Measurements from ENCODE around the gene PSKH1. TPM values are rescaled to one million over a fixed set of nuclear protein-coding genes. Genes with fewer than 3 reads are reported as not detected.
"Not testable (repeated sequence)": the region's sequence is repeated elsewhere in the genome, so short reads cannot be mapped to it uniquely, and the experiment has no call there.

The PSKH1 gene
- total RNA-seq, 1 donor from 2014 or later = 24.1 TPM

GRCh38 chr16:67884684-67885083, 8.4 kb upstream of the PSKH1 start, which contains the start of gene NRN1L:
TSS of gene NRN1L (plus strand) at chr16:67884885. CDS start at chr16:67884904, 19 bp downstream.
- intact Hi-C loops (cut with micrococcal nuclease) = no loop called here

DNA sequence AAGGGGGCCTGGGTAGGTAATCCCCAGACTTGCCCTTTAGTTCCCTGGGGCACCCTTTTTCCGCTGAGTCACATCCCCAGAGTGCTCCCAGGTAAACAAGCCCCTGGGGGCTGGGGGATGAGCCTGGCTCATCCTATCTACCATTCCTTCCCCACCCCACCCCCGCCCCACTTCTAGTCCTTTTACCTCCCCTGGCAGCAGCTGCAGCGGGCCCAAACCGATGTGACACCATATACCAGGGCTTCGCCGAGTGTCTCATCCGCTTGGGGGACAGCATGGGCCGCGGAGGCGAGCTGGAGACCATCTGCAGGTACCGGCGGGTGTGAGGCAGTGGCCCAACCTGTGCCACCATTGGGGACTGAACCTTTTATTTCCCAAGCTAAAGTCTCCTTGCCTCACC, 7.5 kb upstream of the PSKH1 start:
- intact Hi-C loops (cut with micrococcal nuclease) = no loop called here

DNA sequence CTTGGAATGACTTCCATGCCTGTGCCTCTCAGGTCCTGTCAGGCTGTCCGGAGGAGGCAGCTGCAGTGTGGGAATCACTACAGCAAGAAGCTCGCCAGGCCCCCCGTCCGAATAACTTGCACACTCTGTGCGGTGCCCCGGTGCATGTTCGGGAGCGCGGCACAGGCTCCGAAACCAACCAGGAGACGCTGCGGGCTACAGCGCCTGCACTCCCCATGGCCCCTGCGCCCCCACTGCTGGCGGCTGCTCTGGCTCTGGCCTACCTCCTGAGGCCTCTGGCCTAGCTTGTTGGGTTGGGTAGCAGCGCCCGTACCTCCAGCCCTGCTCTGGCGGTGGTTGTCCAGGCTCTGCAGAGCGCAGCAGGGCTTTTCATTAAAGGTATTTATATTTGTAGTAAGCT, 7.1 kb upstream of the PSKH1 start:
- intact Hi-C loops (cut with micrococcal nuclease) = no loop called here

DNA sequence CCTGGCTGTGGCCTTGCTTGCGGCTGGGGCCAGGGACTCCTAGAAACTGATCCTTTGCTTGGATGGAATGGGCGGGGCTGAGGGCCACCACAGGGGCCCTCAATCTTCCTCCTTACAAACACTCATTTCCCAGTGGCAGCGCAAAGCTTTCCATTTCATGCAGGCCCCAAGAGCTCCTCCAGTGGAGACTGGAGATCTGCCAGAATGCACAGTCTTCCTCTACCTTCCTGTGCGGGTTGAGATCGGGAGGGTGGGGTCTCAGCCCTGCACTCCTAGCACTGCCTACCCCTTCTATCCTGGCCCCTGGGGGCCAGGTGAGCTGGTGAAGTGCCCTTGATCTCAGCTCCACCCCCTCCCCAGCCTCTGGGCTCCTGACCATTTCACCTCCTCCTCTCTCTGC, 6.7 kb upstream of the PSKH1 start:
- intact Hi-C loops (cut with micrococcal nuclease) = no loop called here

GRCh38 chr16:67888331-67888730, 4.7 kb upstream of the PSKH1 start:
- intact Hi-C loops (cut with micrococcal nuclease) = no loop called here

GRCh38 chr16:67892375-67892774, 679 bp upstream of the PSKH1 start:
- intact Hi-C loops (cut with micrococcal nuclease) = no loop called here

GRCh38 chr16:67893743-67894399, 817 bp downstream of the PSKH1 start:
- intact Hi-C loops (cut with micrococcal nuclease) = loop anchor here (1.0 kb wide), 14 partner anchors 11 to 332 kb away; partner anchors contain the start of genes ACD, CTCF, DDX28 and DPEP2

DNA sequence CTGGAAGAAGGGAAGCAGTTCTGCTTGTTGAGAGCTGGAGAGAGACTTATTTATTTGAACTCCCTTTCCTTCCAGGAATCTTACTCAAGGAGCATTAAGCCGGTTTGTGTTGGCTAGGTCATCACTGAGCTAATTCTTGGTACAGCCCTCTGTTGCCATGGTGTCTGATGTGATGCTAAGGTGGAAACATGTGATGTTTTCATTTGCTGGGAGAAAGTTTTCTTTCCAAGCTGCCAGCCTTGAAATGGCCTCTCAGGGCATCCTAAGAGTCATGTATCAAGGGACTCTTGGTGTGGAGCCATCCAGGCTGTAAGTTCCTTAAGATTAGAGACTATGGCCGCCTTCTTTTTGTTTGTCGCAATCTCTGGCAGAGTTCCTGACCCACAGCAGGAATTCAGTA, 4.2 kb downstream of the PSKH1 start:
- intact Hi-C loops (cut with micrococcal nuclease) = no loop called here

- intact Hi-C loops (cut with micrococcal nuclease) = no loop called here
Measured at GRCh38 chr16:67901734-67902133, 8.7 kb downstream of the PSKH1 start.

DNA sequence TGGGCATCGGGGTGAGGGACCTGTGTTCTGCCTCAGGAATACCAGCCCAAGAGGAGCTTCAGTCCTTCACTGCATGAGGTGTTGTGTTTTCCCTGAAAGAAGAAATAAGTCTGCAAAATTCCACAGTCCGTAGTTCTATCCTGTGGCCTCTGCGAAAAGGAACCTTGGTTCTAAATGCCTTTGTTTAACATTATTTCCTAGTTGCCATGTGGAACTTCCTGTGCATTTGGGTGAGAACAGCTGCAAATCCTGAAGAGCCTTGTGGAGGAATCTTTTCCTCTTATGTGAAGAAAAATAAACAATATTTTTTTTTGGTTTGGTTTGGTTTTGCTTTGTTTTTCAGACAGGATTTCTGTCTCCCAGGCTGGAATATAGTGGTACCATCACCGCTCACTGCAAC, 9.8 kb downstream of the PSKH1 start:
- intact Hi-C loops (cut with micrococcal nuclease) = no loop called here

- intact Hi-C loops (cut with micrococcal nuclease) = no loop called here
Measured at GRCh38 chr16:67907397-67908180, 14.5 kb downstream of the PSKH1 start.

GRCh38 chr16:67909056-67909742, 16.1 kb downstream of the PSKH1 start:
- intact Hi-C loops (cut with micrococcal nuclease) = no loop called here

DNA sequence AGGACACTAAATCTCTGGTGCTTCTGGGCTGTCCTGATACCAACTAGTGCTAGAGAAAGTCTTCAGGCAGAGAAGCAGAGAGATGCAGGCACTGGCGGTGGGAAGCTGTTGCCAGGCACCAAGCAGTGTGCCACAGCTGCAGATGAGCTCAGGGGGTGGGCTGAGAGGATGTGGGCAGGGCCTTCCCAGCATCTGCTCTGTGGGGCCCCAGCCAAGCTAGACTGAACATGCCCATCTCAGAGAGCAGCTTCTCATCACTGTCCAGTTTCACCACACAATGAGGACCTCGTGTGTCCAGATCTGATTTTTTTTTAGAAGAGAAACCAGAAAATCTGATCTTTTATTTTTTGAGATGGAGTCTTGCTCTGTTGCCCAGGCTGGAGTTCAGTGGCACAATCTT, 17.1 kb downstream of the PSKH1 start:
- intact Hi-C loops (cut with micrococcal nuclease) = no loop called here

DNA sequence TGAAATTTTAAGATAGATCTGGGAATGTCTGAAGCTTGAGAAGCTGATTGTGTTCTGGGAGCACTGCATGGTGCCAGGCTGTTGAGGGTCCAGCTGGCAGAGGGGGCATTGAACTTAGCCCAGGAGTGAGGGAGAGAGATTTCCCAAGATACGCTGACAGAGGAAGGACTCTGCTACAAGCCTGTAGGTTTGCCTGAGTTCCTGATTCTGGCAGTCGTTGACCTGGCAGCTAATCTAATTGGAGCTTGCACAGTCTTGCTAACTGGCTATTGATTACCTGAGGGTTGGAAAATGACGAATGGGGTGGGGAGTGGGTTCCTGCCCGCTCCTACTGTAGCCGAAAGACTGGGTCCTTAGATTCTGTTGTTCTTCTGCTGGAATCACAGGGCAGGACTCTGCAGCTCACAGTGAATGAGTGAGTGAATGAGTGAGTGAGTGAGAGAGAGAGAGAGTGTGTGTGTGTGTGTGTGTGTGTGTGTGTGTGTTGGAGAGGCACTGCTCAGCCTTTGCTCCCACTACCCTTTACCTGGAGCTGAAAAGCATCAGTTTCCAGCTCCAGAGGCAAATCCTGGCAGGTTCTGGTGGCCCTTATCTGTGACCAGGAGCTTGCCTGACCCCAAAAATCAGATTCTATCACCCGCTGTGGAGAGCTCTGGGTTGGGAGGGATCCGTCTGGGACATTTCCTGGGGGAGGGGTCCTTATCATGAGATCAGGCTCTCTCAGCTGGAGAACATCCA, 21.9 kb downstream of the PSKH1 start:
- intact Hi-C loops (cut with micrococcal nuclease) = no loop called here

DNA sequence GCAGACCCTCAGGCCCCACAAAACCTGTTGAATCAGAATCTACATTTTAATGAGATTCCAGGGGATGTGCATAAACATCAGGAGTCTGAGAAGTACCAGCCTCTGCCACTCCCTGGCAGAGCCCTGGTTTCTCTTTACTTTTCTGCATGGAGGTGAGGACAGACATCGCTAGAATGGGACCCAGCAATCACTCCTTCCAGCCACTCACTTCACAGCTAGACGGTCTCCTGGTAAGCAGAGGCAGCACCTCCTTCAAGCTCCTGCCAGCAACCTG, 22.4 kb downstream of the PSKH1 start:
- intact Hi-C loops (cut with micrococcal nuclease) = not testable (repeated sequence)

DNA sequence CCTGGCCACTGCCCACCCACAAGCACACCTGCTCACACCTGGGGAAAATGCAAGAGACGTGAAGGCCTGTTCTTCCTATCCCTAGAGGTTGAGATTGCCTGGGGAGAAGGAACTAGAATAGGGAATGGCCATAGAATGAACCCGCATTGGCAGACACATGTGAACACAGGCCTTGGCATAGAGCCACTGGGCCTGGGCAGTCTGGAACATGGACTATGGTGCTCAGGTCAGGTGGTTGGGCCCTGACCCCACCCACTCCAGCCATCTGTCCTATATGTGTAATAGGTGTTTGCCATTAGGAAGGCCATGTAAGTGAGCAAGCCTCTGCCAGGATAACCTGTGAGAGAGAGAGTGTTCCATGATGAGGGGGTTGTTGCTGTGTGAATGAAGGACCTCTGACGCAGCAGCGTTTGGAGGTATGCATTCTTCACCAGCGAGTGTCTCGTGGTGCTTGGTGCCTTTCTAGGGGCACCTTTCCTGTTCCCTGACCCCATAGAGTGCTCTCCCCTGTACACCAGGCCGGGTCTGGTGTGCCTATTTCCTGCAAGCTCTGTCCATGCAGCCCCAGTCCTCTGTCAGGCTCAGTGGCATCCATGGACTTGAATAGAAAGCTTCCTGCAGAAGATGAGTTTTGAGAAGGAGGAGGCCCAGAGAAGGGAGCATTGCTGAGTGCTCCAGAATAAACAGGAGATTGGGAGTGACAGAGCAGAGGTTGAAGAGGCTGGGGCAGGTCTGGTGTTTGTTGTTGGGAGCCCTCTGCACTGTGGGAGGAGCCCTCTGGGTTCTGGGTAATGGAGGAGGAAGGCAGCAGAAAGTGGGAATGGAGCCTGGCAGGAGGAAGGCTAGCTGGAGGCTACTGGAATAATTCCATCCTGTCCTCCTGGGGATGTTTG, 23.0 kb downstream of the PSKH1 start:
- intact Hi-C loops (cut with micrococcal nuclease) = no loop called here

- intact Hi-C loops (cut with micrococcal nuclease) = no loop called here
Measured at GRCh38 chr16:67917140-67917851, 24.2 kb downstream of the PSKH1 start.

GRCh38 chr16:67917852-67918236, 24.8 kb downstream of the PSKH1 start:
- intact Hi-C loops (cut with micrococcal nuclease) = loop anchor here (2.0 kb wide), 1 partner anchor 101 kb away; no protein-coding TSS in a partner anchor

DNA sequence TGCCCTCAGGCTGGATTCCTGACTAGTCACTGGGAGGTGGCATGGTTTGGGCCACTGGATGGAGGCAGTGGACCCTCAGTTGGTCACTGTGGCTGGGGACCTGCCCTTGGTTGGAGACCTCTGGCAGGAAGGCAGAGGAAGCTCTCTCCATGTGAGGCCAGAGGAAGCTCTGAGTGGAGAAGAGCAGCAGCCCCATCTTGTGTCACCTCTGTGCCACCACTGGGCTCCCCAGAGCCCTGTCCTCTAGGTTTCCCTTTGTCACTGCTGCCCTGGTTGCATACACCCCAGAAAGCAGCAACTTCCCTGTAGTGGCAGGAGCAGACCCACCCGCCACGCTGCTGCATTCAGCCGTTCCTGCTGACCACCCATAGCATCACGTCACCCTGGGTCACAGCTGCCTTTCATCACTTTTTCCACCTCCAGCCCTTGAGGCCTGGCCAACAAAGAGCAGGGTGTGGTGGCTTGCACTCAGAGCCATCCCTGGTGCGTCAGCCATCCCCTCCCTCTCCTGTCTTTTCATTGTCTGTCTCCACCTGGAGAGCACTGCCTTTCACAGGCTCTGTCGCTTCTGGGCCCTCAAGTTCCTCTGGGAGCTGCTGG, 26.7 kb downstream of the PSKH1 start:
- intact Hi-C loops (cut with micrococcal nuclease) = loop anchor here (2.0 kb wide), 1 partner anchor 103 kb away; no protein-coding TSS in a partner anchor

DNA sequence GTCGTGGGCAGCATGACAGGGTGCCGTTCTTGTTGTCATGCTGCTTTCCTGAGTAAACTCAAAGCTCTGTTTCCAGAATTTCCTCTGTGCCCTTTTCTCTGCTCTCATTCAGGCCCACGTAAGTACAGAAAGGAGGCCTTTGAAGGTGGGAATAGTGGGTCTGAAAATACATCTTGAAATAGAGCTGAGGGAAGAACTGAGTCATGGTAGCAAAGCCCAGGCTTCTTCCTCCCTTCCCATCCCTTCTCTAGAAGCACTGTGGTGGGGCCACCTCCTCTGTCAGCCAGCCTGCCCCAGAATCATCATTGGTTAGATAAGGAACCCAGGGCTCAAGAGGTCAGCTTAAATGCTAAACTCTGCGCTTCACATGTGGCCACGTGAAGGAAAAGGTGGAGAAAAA, 29.2 kb downstream of the PSKH1 start:
- intact Hi-C loops (cut with micrococcal nuclease) = no loop called here

Measured in T-helper 1 cell treated with Interleukin-12 subunit alpha and Interleukin-12 subunit beta and Interleukin-4 antibody, amounts not matched to agents 30 ng/mL and 1 ng/mL, for 36 hours (primary cell).